HepG2 (cell line): ENCODE results near the gene CREBBP. TPM values are rescaled to one million over a fixed set of nuclear protein-coding genes. Genes with fewer than 3 reads are reported as not detected.

ENCODE experiments used
- ATAC-seq: fragments of 200-7000 bp; cut with Tn5 transposase; 3 replicates; pipeline ENCODE4 v1.9.1; 2020; ENCODE audit warnings: mild to moderate bottlenecking, moderate library complexity
- BruUV-seq: library from RNA; stranded (reverse); fragments of 400-500 nt; replicated peaks from 2 replicates; lab custom pipeline; 2021; lab: Mats Ljungman, UMichigan
- CTCF ChIA-PET: fragments of 300-600 bp; formaldehyde crosslinking; extraction: SDS; loops from one replicate; lab custom pipeline; 2021; ENCODE audit warnings: low total read pairs, inconsistent platforms, low intra/inter-chr PET ratio; lab: Yijun Ruan, JAX
- POLR2A ChIA-PET: fragments of 350-600 bp; sonication (Branson Sonifier 250); formaldehyde crosslinking; loops from one replicate; lab custom pipeline; 2020; ENCODE audit warnings: antibody characterized with exemption, inconsistent platforms; lab: Yijun Ruan, JAX
- DNase-seq: peaks from one replicate; pipeline ENCODE4 v3.0.0-alpha.2; 2015; ENCODE audit warnings: low spot score
- FAIRE-seq: peaks from 3 replicates; lab custom pipeline; 2011; peaks lifted over from hg19 to GRCh38; lab: Jason Lieb, UNC
- H2AFZ ChIP-seq: one replicate; pipeline ENCODE4 v1.6.1; 2011; ENCODE audit warnings: low read length, inconsistent platforms
- H3K27ac ChIP-seq: fragments of 300-600 bp; 3 replicates; pipeline ENCODE4 v1.8.0; 2011; ENCODE audit warnings: mixed run types, mild to moderate bottlenecking, mixed read lengths, low read length, inconsistent platforms; ENCODE audit not compliant: insufficient read depth; ENCODE audit errors: extremely low read length
- H3K27me3 ChIP-seq, 2 experiments: fragments of 200-600 bp in 1 of 2; 2 replicates in 1 of 2; 3 replicates in 1 of 2; pipeline versions ENCODE4 v1.6.0 to v1.8.0; 2011; ENCODE audit warnings: low read length in 2 of 2, mild to moderate bottlenecking in 2 of 2, moderate library complexity in 2 of 2, inconsistent platforms in 1 of 2; ENCODE audit not compliant: insufficient read depth in 2 of 2, control insufficient read depth in 1 of 2
- H3K36me3 ChIP-seq, 2 experiments: fragments of 200-600 bp in 1 of 2; replicated peaks in 1 of 2; 2 replicates in 1 of 2; 3 replicates in 1 of 2; pipeline versions ENCODE4 v1.5.1 to v1.8.0; 2011; ENCODE audit warnings: low read length in 2 of 2, inconsistent platforms in 1 of 2; ENCODE audit not compliant: insufficient read depth in 2 of 2, control insufficient read depth in 1 of 2
- H3K4me1 ChIP-seq: 2 replicates; pipeline ENCODE4 v1.5.1; 2012; ENCODE audit warnings: low read length, inconsistent platforms; ENCODE audit not compliant: insufficient read depth
- H3K4me2 ChIP-seq: 2 replicates; pipeline ENCODE4 v1.6.0; 2011; ENCODE audit warnings: low read depth, low read length, inconsistent platforms
- H3K4me3 ChIP-seq, 3 experiments: fragments of 200-600 bp in 1 of 3; sonication (generic), shearing (Covaris generic) in 1 of 3; replicated peaks in 1 of 3; 2 replicates each; pipeline ENCODE4 v1.5.1; 2011 to 2016; ENCODE audit warnings: low read length in 3 of 3, inconsistent platforms in 2 of 3, low read depth in 2 of 3, mild to moderate bottlenecking in 2 of 3, control low read depth in 1 of 3, mixed read lengths in 1 of 3; ENCODE audit not compliant: insufficient read depth in 1 of 3
- H3K79me2 ChIP-seq: one replicate; pipeline ENCODE4 v1.6.1; 2011; ENCODE audit warnings: low read length, inconsistent platforms; ENCODE audit not compliant: insufficient read depth
- H3K9ac ChIP-seq: 2 replicates; pipeline ENCODE4 v1.6.0; 2011; ENCODE audit warnings: mild to moderate bottlenecking, low read depth, low read length, inconsistent platforms; ENCODE audit not compliant: insufficient read depth
- H3K9me3 ChIP-seq: 2 replicates; pipeline ENCODE4 v1.5.1; 2012; ENCODE audit warnings: mild to moderate bottlenecking, low read length
- H4K20me1 ChIP-seq: 2 replicates; pipeline ENCODE4 v1.6.0; 2011; ENCODE audit warnings: inconsistent platforms, mild to moderate bottlenecking, low read length, moderate library complexity; ENCODE audit not compliant: insufficient read depth
- GABPB1 ChIP-seq: IDR thresholded peaks from 2 replicates; pipeline ENCODE4 v1.6.1; 2016; ENCODE audit warnings: mild to moderate bottlenecking, missing genetic modification reagents, moderate library complexity, missing compliant biosample characterization
- KDM1A ChIP-seq: IDR thresholded peaks from 2 replicates; pipeline ENCODE4 v1.6.1; 2016; ENCODE audit warnings: missing compliant biosample characterization
- POLR2AphosphoS2 ChIP-seq: IDR thresholded peaks from 2 replicates; pipeline ENCODE4 v1.6.1; 2011; ENCODE audit warnings: low read depth, low read length, improper control_type of control experiment
- ZNF3 ChIP-seq: IDR thresholded peaks from 2 replicates; pipeline ENCODE4 v1.7.0; 2017; ENCODE audit warnings: inconsistent platforms
- ZNF451 ChIP-seq: sonication (generic); formaldehyde crosslinking; IDR thresholded peaks from 2 replicates; pipeline ENCODE4 v1.5.0; 2020; ENCODE audit warnings: mild to moderate bottlenecking, missing genetic modification reagents
- ZNF790 ChIP-seq: sonication (generic); formaldehyde crosslinking; IDR thresholded peaks from 2 replicates; pipeline ENCODE4 v1.8.0; 2022; ENCODE audit warnings: missing genetic modification reagents, mild to moderate bottlenecking, borderline replicate concordance
- WGBS: methylation state at CpG from one replicate; pipeline ENCODE4 v1.1.6; 2017; ENCODE audit warnings: low lambda C conversion rate; 5-methylcytosine and 5-hydroxymethylcytosine counted together
- in situ Hi-C: cut with HindIII; loops from 2 replicates; pipeline ENCODE4 v1.10.0; 2017; ENCODE audit warnings: low pct_unique_long_range_greater_than_20kb; ENCODE audit not compliant: extremely low pct_ligation_motif_present
- intact Hi-C: fragments of 100-400 bp; cut with micrococcal nuclease; formaldehyde crosslinking; loops from one replicate; pipeline ENCODE4 v1.10.0; 2022; ENCODE audit not compliant: unreplicated experiment
- polyA plus RNA-seq, 8 experiments: library from polyadenylated mRNA; depleted of rRNA in 3 of 8; stranded (reverse) in 7 of 8; unstranded in 1 of 8; fragments of >200 nt; fragmentation: Illumina TruSeq in 4 of 8; extraction: Trizol in 4 of 8; gene quantifications; 2 replicates each; pipeline versions ENCODE4 v1.2.1 to v1.2.3, GENCODE V29; 2011 to 2016; ENCODE audit warnings: low read depth in 4 of 8, missing spikeins in 1 of 8, mixed read lengths in 1 of 8; ENCODE audit not compliant: insufficient read depth in 1 of 8
- total RNA-seq, 5 experiments: library from RNA; depleted of rRNA; stranded (reverse); fragments of >200 nt; fragmentation: Illumina TruSeq; extraction: Trizol; gene quantifications; 2 replicates each; pipeline ENCODE4 v1.2.3, GENCODE V29; 2016; ENCODE audit warnings: low read depth in 1 of 5
- TF ChIP-seq, protein P1 (sequence below): sonication (generic); formaldehyde crosslinking; IDR thresholded peaks from 2 replicates; pipeline ENCODE4 v1.5.0; 2020; ENCODE audit warnings: missing genetic modification reagents
- TF ChIP-seq, protein P2 (sequence below): sonication (generic); formaldehyde crosslinking; IDR thresholded peaks from 2 replicates; pipeline ENCODE4 v1.5.0; 2020; ENCODE audit warnings: mild to moderate bottlenecking, missing genetic modification reagents
- TF ChIP-seq, protein P3 (sequence below): sonication (generic); formaldehyde crosslinking; IDR thresholded peaks from 2 replicates; pipeline ENCODE4 v1.9.0; 2021; ENCODE audit warnings: missing genetic modification reagents, borderline replicate concordance
- TF ChIP-seq, protein P4 (sequence below): sonication (generic); formaldehyde crosslinking; IDR thresholded peaks from 2 replicates; pipeline ENCODE4 v1.4.0; 2020; ENCODE audit warnings: missing genetic modification reagents
- TF ChIP-seq, protein P5 (sequence below): sonication (generic); formaldehyde crosslinking; IDR thresholded peaks from 2 replicates; pipeline ENCODE4 v1.5.0; 2020; ENCODE audit warnings: mild to moderate bottlenecking, missing genetic modification reagents
- TF ChIP-seq, protein P6 (sequence below): IDR thresholded peaks from 2 replicates; pipeline ENCODE4 v1.6.1; 2016

Gene CREBBP
- total and polyA plus RNA-seq, 2 of the 13 experiments (the other 11 are each of a cell fraction or from before 2014, with no cell fraction given), result 5.3 to 10.4 TPM

DNA sequence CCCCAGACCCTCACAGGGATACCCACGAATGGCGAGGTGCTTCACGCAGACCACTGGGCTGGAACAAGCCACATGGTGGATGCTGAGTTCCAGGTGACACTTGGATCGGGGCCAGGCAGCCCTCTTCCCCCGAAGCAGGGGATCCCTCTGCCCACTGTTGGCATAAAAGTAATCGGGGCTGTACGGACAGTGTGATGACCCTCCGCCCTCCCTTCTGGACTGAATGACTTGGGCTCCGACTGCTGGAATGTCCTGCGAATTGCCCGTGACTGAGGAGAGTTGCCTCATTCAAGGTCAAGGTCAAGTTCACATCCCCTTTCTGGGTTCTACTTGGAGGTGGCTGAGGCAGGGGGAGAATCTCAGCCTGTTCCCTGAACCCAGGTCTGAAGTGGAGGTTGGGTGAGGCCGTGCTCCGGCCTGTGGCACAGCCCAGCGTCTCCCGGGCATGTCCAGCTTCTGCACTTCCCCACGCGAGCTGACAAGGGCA is 28.5 kb upstream of the CREBBP start (continued):
- TF ChIP-seq, protein P1, sequence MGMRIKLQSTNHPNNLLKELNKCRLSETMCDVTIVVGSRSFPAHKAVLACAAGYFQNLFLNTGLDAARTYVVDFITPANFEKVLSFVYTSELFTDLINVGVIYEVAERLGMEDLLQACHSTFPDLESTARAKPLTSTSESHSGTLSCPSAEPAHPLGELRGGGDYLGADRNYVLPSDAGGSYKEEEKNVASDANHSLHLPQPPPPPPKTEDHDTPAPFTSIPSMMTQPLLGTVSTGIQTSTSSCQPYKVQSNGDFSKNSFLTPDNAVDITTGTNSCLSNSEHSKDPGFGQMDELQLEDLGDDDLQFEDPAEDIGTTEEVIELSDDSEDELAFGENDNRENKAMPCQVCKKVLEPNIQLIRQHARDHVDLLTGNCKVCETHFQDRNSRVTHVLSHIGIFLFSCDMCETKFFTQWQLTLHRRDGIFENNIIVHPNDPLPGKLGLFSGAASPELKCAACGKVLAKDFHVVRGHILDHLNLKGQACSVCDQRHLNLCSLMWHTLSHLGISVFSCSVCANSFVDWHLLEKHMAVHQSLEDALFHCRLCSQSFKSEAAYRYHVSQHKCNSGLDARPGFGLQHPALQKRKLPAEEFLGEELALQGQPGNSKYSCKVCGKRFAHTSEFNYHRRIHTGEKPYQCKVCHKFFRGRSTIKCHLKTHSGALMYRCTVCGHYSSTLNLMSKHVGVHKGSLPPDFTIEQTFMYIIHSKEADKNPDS, result no peak
- TF ChIP-seq, protein P2, sequence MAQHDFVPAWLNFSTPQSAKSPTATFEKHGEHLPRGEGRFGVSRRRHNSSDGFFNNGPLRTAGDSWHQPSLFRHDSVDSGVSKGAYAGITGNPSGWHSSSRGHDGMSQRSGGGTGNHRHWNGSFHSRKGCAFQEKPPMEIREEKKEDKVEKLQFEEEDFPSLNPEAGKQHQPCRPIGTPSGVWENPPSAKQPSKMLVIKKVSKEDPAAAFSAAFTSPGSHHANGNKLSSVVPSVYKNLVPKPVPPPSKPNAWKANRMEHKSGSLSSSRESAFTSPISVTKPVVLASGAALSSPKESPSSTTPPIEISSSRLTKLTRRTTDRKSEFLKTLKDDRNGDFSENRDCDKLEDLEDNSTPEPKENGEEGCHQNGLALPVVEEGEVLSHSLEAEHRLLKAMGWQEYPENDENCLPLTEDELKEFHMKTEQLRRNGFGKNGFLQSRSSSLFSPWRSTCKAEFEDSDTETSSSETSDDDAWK (CRISPR knock-in tag), result no peak
- TF ChIP-seq, protein P3, sequence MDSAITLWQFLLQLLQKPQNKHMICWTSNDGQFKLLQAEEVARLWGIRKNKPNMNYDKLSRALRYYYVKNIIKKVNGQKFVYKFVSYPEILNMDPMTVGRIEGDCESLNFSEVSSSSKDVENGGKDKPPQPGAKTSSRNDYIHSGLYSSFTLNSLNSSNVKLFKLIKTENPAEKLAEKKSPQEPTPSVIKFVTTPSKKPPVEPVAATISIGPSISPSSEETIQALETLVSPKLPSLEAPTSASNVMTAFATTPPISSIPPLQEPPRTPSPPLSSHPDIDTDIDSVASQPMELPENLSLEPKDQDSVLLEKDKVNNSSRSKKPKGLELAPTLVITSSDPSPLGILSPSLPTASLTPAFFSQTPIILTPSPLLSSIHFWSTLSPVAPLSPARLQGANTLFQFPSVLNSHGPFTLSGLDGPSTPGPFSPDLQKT (CRISPR knock-in tag), result no peak
- TF ChIP-seq ZNF451 (CRISPR knock-in tag), result no peak
- TF ChIP-seq, protein P4, sequence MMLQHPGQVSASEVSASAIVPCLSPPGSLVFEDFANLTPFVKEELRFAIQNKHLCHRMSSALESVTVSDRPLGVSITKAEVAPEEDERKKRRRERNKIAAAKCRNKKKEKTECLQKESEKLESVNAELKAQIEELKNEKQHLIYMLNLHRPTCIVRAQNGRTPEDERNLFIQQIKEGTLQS (CRISPR knock-in tag), result no peak
- no peak for TF ChIP-seq POLR2AphosphoS2

DNA sequence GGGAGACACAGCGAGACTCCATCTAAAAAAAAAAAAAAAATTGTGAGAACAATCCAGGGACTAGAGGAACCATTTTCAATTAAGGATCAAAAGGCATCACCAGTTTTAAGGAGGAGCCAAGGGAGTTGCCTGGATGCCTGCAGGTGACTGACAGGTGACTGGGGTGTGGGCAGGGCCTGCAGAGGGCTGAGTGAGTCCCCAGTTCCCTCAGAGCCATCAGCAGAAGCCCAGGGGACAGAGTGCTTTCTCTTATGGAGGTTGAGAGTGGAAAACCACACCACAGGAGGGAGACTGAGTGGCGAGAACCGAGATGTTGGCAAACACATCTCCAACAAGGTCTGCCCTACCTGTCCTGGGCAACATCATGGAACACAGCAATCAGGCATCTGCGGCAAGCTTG is 27.1 kb upstream of the CREBBP start:
- peak; percentile 37; the same call in 2 of the 3 replicates for ATAC-seq
- intact Hi-C loops, result no loop called here

More for the DNA sequence above, 27.1 kb upstream of the CREBBP start:
- Histone ChIP-seq H3K36me3 (no peaks in the 10 kb centered on the region), H3K4me3 (no peak overlapping the region), H2AFZ (no peak overlapping the region)
- no peak for FAIRE-seq
- ChIA-PET POLR2A (no interaction called here), CTCF (no interaction called here)
- 36% methylated on average over 4 of the region's 4 CpGs for WGBS
- TF ChIP-seq ZNF790 (CRISPR knock-in tag) (no peak), KDM1A (CRISPR knock-in tag) (no peak), GABPB1 (no peak), ZNF3 (no peak)
- TF ChIP-seq, protein P5, sequence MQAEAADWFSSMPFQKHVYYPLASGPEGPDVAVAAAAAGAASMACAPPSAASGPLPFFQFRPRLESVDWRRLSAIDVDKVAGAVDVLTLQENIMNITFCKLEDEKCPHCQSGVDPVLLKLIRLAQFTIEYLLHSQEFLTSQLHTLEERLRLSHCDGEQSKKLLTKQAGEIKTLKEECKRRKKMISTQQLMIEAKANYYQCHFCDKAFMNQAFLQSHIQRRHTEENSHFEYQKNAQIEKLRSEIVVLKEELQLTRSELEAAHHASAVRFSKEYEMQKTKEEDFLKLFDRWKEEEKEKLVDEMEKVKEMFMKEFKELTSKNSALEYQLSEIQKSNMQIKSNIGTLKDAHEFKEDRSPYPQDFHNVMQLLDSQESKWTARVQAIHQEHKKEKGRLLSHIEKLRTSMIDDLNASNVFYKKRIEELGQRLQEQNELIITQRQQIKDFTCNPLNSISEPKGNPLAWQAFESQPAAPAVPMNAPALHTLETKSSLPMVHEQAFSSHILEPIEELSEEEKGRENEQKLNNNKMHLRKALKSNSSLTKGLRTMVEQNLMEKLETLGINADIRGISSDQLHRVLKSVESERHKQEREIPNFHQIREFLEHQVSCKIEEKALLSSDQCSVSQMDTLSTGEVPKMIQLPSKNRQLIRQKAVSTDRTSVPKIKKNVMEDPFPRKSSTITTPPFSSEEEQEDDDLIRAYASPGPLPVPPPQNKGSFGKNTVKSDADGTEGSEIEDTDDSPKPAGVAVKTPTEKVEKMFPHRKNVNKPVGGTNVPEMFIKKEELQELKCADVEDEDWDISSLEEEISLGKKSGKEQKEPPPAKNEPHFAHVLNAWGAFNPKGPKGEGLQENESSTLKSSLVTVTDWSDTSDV (CRISPR knock-in tag), result no peak
- TF ChIP-seq, protein P6, sequence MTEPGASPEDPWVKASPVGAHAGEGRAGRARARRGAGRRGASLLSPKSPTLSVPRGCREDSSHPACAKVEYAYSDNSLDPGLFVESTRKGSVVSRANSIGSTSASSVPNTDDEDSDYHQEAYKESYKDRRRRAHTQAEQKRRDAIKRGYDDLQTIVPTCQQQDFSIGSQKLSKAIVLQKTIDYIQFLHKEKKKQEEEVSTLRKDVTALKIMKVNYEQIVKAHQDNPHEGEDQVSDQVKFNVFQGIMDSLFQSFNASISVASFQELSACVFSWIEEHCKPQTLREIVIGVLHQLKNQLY (CRISPR knock-in tag), result no peak
- TF ChIP-seq, all 625 proteins: peak for 0
- no TSS peak for BruUV-seq
- peaks cover 2 to 7% of the 10 kb centered on the region in 2 experiments; a peak in 3 of 5 replicates for H3K27me3 ChIP-seq
- no peak overlapping the region for H3K9ac ChIP-seq
- H3K27ac ChIP-seq, result no peak overlapping the region
- DNase-seq, result no peak
- no peak overlapping the region for H3K4me2 ChIP-seq
- peaks cover 7% of the 10 kb centered on the region; the same call in 1 of the 2 replicates for H3K4me1 ChIP-seq
- no peaks in the 10 kb centered on the region for H4K20me1 ChIP-seq
- in situ Hi-C loops, result no loop called here
- H3K79me2 ChIP-seq, result no peaks in the 10 kb centered on the region
- H3K9me3 ChIP-seq, result no peaks in the 10 kb centered on the region
